Caco-2 (cell line): ENCODE data around the gene HES4. TPM values are rescaled to one million over a fixed set of nuclear protein-coding genes. Genes with fewer than 3 reads are reported as not detected.

Experiments used
- Bru-seq: library from RNA; stranded (reverse); fragments of 400-500 nt; gene quantifications from one replicate; lab custom pipeline; 2021; lab: Mats Ljungman, UMichigan
- BruChase-seq, 2 experiments: library from RNA; stranded (reverse); fragments of 400-500 nt; gene quantifications; one replicate each; lab custom pipeline; 2021; lab: Mats Ljungman, UMichigan
- BruUV-seq: library from RNA; stranded (reverse); fragments of 400-500 nt; replicated peaks from 2 replicates; lab custom pipeline; 2021; lab: Mats Ljungman, UMichigan
- CTCF ChIA-PET: fragments of 300-600 bp; sonication (Branson Sonifier 250); formaldehyde crosslinking; loops from one replicate; lab custom pipeline; 2022; ENCODE audit warnings: antibody characterized with exemption; lab: Charles Lee
- POLR2A ChIA-PET: fragments of 300-600 bp; sonication (Branson Sonifier 250); formaldehyde crosslinking; loops from one replicate; lab custom pipeline; 2022; ENCODE audit warnings: antibody characterized with exemption; lab: Charles Lee
- DNase-seq, 2 experiments: peaks; one replicate each; pipeline versions ENCODE4 v3.0.0 to v3.0.0-alpha.2; 2020 to 2022
- H3K27me3 ChIP-seq: replicated peaks from 2 replicates; pipeline ENCODE4 v1.6.0; 2011; ENCODE audit warnings: low read length; ENCODE audit not compliant: control insufficient read depth, insufficient read depth
- H3K36me3 ChIP-seq: 2 replicates; pipeline ENCODE4 v1.5.1; 2011; ENCODE audit warnings: low read length; ENCODE audit not compliant: control insufficient read depth, insufficient read depth
- H3K4me1 ChIP-seq: fragments of 250-450 bp; sonication (Bioruptor Pico); 2 replicates; pipeline ENCODE4 v1.5.1; 2020; ENCODE audit warnings: mild to moderate bottlenecking
- H3K4me3 ChIP-seq: 2 replicates; pipeline ENCODE4 v1.5.1; 2011; ENCODE audit warnings: low read depth, mild to moderate bottlenecking, control low read depth, low read length
- H3K9me3 ChIP-seq: fragments of 250-450 bp; sonication (Bioruptor Pico); 2 replicates; pipeline ENCODE4 v1.5.1; 2020; ENCODE audit warnings: mild to moderate bottlenecking, moderate library complexity
- H3K27ac Mint-ChIP-seq: one replicate; pipeline ENCODE4 v1.8.0; 2022; ENCODE audit warnings: mixed read lengths; ENCODE audit not compliant: unreplicated experiment
- H3K27me3 Mint-ChIP-seq: one replicate; pipeline ENCODE4 v1.8.0; 2022; ENCODE audit warnings: mixed read lengths; ENCODE audit not compliant: insufficient read depth, unreplicated experiment
- H3K36me3 Mint-ChIP-seq: one replicate; pipeline ENCODE4 v1.8.0; 2022; ENCODE audit warnings: mild to moderate bottlenecking, mixed read lengths; ENCODE audit not compliant: insufficient read depth, unreplicated experiment
- H3K4me1 Mint-ChIP-seq: one replicate; pipeline ENCODE4 v1.8.0; 2022; ENCODE audit warnings: low read depth, mixed read lengths; ENCODE audit not compliant: unreplicated experiment
- H3K4me3 Mint-ChIP-seq: one replicate; pipeline ENCODE4 v1.8.0; 2022; ENCODE audit warnings: mild to moderate bottlenecking, moderate library complexity, mixed read lengths; ENCODE audit not compliant: unreplicated experiment
- H3K9me3 Mint-ChIP-seq: one replicate; pipeline ENCODE4 v1.8.0; 2022; ENCODE audit warnings: mixed read lengths; ENCODE audit not compliant: unreplicated experiment
- intact Hi-C: fragments of 100-400 bp; cut with micrococcal nuclease; formaldehyde crosslinking; loops from one replicate; pipeline ENCODE4 v1.10.0; 2022; ENCODE audit not compliant: unreplicated experiment
- long read RNA-seq: library from polyadenylated mRNA; stranded (forward); transcript quantifications from one replicate; pipeline ENCODE4 v2.0.0, GENCODE V29; 2022
- total RNA-seq: library from RNA; stranded (reverse); gene quantifications from 2 replicates; pipeline ENCODE4 v1.2.3, GENCODE V29; 2022
- TF ChIP-seq, protein P1 (sequence below), 2 experiments: fragments of 200-600 bp in 1 of 2; IDR thresholded peaks; 1 replicate in 1 of 2; 2 replicates in 1 of 2; pipeline versions ENCODE4 v1.5.1 to v1.8.0; 2011 to 2022; ENCODE audit warnings: antibody characterized with exemption in 1 of 2, control low read depth in 1 of 2, inconsistent platforms in 1 of 2, low read depth in 1 of 2, low read length in 1 of 2, mild to moderate bottlenecking in 1 of 2, moderate library complexity in 1 of 2; ENCODE audit not compliant: insufficient read depth in 1 of 2, severe bottlenecking in 1 of 2, unreplicated experiment in 1 of 2

HES4 gene
- total RNA-seq = 45.5 and 53.8 TPM in 2 replicates
- Bru-seq, nascent RNA = percentile 71 among the genes with signal in this experiment
- BruChase-seq, experiment 1, labeled RNA remaining after a 2-hour chase = percentile 82 among the genes with signal in this experiment
- percentile 89 among the genes with signal in this experiment for BruChase-seq, experiment 2, labeled RNA remaining after a 6-hour chase
- long read RNA-seq, transcript HES4-201 (4 exons, 899 nt) = major isoform, 30 of 70 reads
- long read RNA-seq, transcript HES4-203 (2 exons, 1,038 nt) = minor isoform, 15 of 70 reads
- long read RNA-seq, transcript HES4-202 (3 exons, 1,040 nt) = minor isoform, 12 of 70 reads
- long read RNA-seq, transcript HES4-204 (3 exons, 667 nt) = minor isoform, 7 of 70 reads
- long read RNA-seq, partial matches to known transcripts = 0 of 70 reads
- long read RNA-seq, other reads (novel, unspliced or antisense) = 6 of 70 reads

DNA sequence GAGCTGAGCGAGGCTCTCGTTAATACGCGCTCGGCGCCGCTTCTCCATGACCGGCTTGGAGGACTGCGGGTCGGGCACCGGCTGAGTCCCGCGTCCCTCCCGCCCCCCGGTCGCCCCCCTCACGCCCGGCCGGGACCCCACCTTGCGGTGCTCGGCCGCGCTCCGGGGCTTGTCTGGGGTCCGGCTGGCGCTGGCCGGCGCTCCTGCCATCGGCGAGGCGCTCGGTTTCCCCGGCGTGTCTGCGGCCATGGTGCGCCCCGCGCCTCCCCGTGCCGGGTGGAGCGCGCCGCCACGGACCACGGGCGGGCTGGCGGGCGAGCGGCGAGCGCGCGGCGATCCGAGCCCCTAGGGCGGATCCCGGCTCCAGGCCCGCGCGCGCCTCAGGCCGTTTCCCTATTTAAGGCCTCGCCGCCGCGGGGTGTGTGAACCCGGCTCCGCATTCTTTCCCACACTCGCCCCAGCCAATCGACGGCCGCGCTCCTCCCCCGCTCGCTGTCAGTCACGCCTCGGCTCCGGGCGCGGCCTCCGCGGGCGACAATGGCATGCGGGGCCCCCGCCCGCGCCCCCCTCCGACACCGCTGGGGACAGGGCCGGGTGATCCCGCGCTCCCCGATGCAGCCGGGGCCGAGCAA is at the start of gene HES4:
TSS of gene HES4 (minus strand) at position 373 of the 632 bp plus-strand sequence. CDS start at position 249, 124 bp downstream.
- POLR2A ChIA-PET = interaction anchor here (0.7 to 3.0 kb wide), 2 partner anchors 18 to 20 kb away, joined by 3 to 16 read pairs; partner anchors contain the start of genes AGRN and PERM1
- DNase-seq = peak; percentile 95

DNA sequence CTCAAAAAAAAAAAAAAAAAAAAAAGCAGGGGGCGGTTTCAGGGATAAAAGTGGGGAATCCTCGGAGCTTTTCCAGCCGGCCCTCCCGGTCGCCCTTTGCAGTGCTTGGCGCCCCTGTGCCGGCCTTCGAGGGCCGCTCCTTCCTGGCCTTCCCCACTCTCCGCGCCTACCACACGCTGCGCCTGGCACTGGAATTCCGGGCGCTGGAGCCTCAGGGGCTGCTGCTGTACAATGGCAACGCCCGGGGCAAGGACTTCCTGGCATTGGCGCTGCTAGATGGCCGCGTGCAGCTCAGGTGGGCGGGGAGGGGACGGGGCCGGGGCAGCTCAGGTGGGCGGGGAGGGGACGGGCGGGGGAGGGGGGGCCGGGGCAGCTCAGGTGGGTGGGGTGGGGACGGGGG is 48.9 kb upstream of the HES4 start:
- DNase-seq = no peak
- Histone ChIP-seq H3K4me3 (no peak overlapping the region), H3K9me3 (no peaks in the 10 kb centered on the region), H3K4me1 (no peaks in the 10 kb centered on the region), H3K27me3 (no peaks in the 10 kb centered on the region), H3K36me3 (peaks cover 2% of the 10 kb centered on the region; the same call in 1 of the 2 replicates)
- H3K27ac Mint-ChIP-seq = no peak overlapping the region
- TF ChIP-seq, protein P1, sequence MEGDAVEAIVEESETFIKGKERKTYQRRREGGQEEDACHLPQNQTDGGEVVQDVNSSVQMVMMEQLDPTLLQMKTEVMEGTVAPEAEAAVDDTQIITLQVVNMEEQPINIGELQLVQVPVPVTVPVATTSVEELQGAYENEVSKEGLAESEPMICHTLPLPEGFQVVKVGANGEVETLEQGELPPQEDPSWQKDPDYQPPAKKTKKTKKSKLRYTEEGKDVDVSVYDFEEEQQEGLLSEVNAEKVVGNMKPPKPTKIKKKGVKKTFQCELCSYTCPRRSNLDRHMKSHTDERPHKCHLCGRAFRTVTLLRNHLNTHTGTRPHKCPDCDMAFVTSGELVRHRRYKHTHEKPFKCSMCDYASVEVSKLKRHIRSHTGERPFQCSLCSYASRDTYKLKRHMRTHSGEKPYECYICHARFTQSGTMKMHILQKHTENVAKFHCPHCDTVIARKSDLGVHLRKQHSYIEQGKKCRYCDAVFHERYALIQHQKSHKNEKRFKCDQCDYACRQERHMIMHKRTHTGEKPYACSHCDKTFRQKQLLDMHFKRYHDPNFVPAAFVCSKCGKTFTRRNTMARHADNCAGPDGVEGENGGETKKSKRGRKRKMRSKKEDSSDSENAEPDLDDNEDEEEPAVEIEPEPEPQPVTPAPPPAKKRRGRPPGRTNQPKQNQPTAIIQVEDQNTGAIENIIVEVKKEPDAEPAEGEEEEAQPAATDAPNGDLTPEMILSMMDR (IDR thresholded peaks at IDR 0.05; ENCODE audit: insufficient read depth in 1 of 2, low read depth in 1 of 2, low read length in 1 of 2, severe bottlenecking in 1 of 2, unreplicated experiment in 1 of 2) = no peak
- ChIA-PET CTCF (no interaction called here), POLR2A (no interaction called here)
- no peak overlapping the region for H3K4me3 Mint-ChIP-seq
- no peaks in the 10 kb centered on the region for H3K4me1 Mint-ChIP-seq
- no TSS peak for BruUV-seq
- H3K9me3 Mint-ChIP-seq = no peaks in the 10 kb centered on the region
- H3K27me3 Mint-ChIP-seq = no peaks in the 10 kb centered on the region
- intact Hi-C loops = no loop called here
- H3K36me3 Mint-ChIP-seq = peaks cover 50% of the 10 kb centered on the region

More for the DNA sequence above, at the start of gene HES4:
- H3K4me1 ChIP-seq = peaks cover 40% of the 10 kb centered on the region
- no peaks in the 10 kb centered on the region for H3K9me3 ChIP-seq
- H3K4me3 ChIP-seq = peak within 1 kb of the TSS; percentile 87
- H3K36me3 ChIP-seq = no peaks in the 10 kb centered on the region
- H3K27me3 Mint-ChIP-seq = no peaks in the 10 kb centered on the region
- no peaks in the 10 kb centered on the region for H3K9me3 Mint-ChIP-seq
- TF ChIP-seq, protein P1 (IDR thresholded peaks at IDR 0.05; ENCODE audit: insufficient read depth in 1 of 2, low read depth in 1 of 2, low read length in 1 of 2, severe bottlenecking in 1 of 2, unreplicated experiment in 1 of 2) = no peak
- intact Hi-C loops = loop anchor here (2.0 to 5.0 kb wide), 2 partner anchors 19 to 72 kb away; partner anchors contain the start of gene RNF223
- H3K27me3 ChIP-seq = no peaks in the 10 kb centered on the region
- CTCF ChIA-PET = no interaction called here
- peaks cover 5% of the 10 kb centered on the region for H3K4me1 Mint-ChIP-seq
- peaks cover 45% of the 10 kb centered on the region for H3K36me3 Mint-ChIP-seq
- BruUV-seq = TSS peak; percentile 61
- H3K27ac Mint-ChIP-seq = peak within 1 kb of the TSS; percentile 96
- peak within 1 kb of the TSS; percentile 79 for H3K4me3 Mint-ChIP-seq

GRCh38 chr1:1047963-1048362 is 48.1 kb upstream of the HES4 start:
- Histone ChIP-seq H3K4me3 (no peak overlapping the region), H3K27me3 (no peaks in the 10 kb centered on the region), H3K36me3 (peaks cover 2% of the 10 kb centered on the region; the same call in 1 of the 2 replicates), H3K4me1 (no peaks in the 10 kb centered on the region), H3K9me3 (no peaks in the 10 kb centered on the region)
- Mint-ChIP-seq H3K4me3 (no peak overlapping the region), H3K27me3 (no peaks in the 10 kb centered on the region), H3K4me1 (no peaks in the 10 kb centered on the region), H3K36me3 (peaks cover 46% of the 10 kb centered on the region), H3K27ac (no peak overlapping the region), H3K9me3 (no peaks in the 10 kb centered on the region)
- no TSS peak for BruUV-seq
- intact Hi-C loops = no loop called here
- POLR2A ChIA-PET = no interaction called here
- CTCF ChIA-PET = no interaction called here
- no peak for DNase-seq
- TF ChIP-seq, protein P1 (IDR thresholded peaks at IDR 0.05; ENCODE audit: insufficient read depth in 1 of 2, low read depth in 1 of 2, low read length in 1 of 2, severe bottlenecking in 1 of 2, unreplicated experiment in 1 of 2) = no peak
